Measurements from ENCODE around the gene MUC20. TPM values are rescaled to one million over a fixed set of nuclear protein-coding genes. Genes with fewer than 3 reads are reported as not detected.
"Not testable (repeated sequence)": the region's sequence is repeated elsewhere in the genome, so short reads cannot be mapped to it uniquely, and the experiment has no call there.

The MUC20 gene
- total RNA-seq, 2 donors from 2014 or later, result 3.4 to 5.0 TPM

- H3K27ac ChIP-seq, result no peak overlapping the region
- H3K4me1 ChIP-seq, result no peaks in the 10 kb centered on the region
- H3K4me3 ChIP-seq, result no peak overlapping the region
- no peaks in the 10 kb centered on the region for H3K27me3 ChIP-seq
- H3K36me3 ChIP-seq, result no peaks in the 10 kb centered on the region
- no peak for DNase-seq (ENCODE audit: low spot score)
- H3K9me3 ChIP-seq, result no peaks in the 10 kb centered on the region
- TF ChIP-seq CTCF (IDR thresholded peaks at IDR 0.05), result no peak
Measured at GRCh38 chr3:195773956-195774537, 53.3 kb downstream of the MUC20 start.

GRCh38 chr3:195774917-195775316, 54.1 kb downstream of the MUC20 start:
- peak in 1 of 2 donors; percentile 57 for TF ChIP-seq CTCF (IDR thresholded peaks at IDR 0.05)
- Histone ChIP-seq H3K27me3 (no peaks in the 10 kb centered on the region), H3K4me1 (no peaks in the 10 kb centered on the region), H3K36me3 (no peaks in the 10 kb centered on the region), H3K27ac (no peak overlapping the region), H3K9me3 (no peaks in the 10 kb centered on the region), H3K4me3 (no peak overlapping the region)
- no peak for DNase-seq (ENCODE audit: low spot score)

GRCh38 chr3:195777975-195778374, 57.2 kb downstream of the MUC20 start:
- H3K9me3 ChIP-seq, result no peaks in the 10 kb centered on the region
- no peak for TF ChIP-seq CTCF (IDR thresholded peaks at IDR 0.05)
- no peaks in the 10 kb centered on the region for H3K4me1 ChIP-seq
- H3K27me3 ChIP-seq, result no peaks in the 10 kb centered on the region
- no peaks in the 10 kb centered on the region for H3K36me3 ChIP-seq
- DNase-seq (ENCODE audit: low spot score), result no peak
- H3K27ac ChIP-seq, result no peak overlapping the region
- no peak overlapping the region for H3K4me3 ChIP-seq

- DNase-seq (ENCODE audit: low spot score); H3K9me3 ChIP-seq; H3K27ac ChIP-seq; H3K27me3 ChIP-seq; H3K36me3 ChIP-seq; H3K4me3 ChIP-seq; H3K4me1 ChIP-seq: not testable (repeated sequence)
Measured at GRCh38 chr3:195781236-195781635, 60.5 kb downstream of the MUC20 start.

MicroRNAs encoded within 50 kb of the gene (microRNA counts, 767-probe panel; counts per million panel counts)
- 0 counts per million in 2 donors for microRNA hsa-miR-570-3p

Small RNAs within 50 kb of the gene (microRNA-seq; reads per million reads assigned to microRNA genes)
- 0 reads per million in 2 donors for gene MIR570 (ENCODE audit: borderline number of aligned reads in 2 of 2, borderline replicate concordance in 1 of 2)

Other genes with a start within 250 kb of the MUC20 start
- gene PPP1R2, start 177.7 kb upstream of the MUC20 start, total RNA-seq, result 10 to 100 TPM; 43.4 to 49.4 TPM
- gene APOD, start 137.0 kb upstream of the MUC20 start, total RNA-seq, result 10 to 100 TPM; 79.6 to 93.2 TPM
- gene MUC4, start 91.0 kb downstream of the MUC20 start, total RNA-seq, result under 1 TPM in 1 of 2 donors, not detected in 1; 0.12 TPM
- gene TNK2, start 187.6 kb downstream of the MUC20 start, total RNA-seq, result 10 to 100 TPM; 26.5 to 38.6 TPM

All from right atrium auricular region (tissue), 2 donors.